Thoracic aorta (tissue), 2 donors: Measurements from ENCODE around the gene TNK2. TPM values are rescaled to one million over a fixed set of nuclear protein-coding genes. Genes with fewer than 3 reads are reported as not detected.
"Not testable (repeated sequence)": the region's sequence is repeated elsewhere in the genome, so short reads cannot be mapped to it uniquely, and the experiment has no call there.

ENCODE experiments used
- ATAC-seq: fragments of 150-250 bp; one replicate; pipeline ENCODE4 v1.8.0; 2017; ENCODE audit warnings: low read depth; ENCODE audit not compliant: insufficient number of reproducible peaks, low FRiP score
- DNase-seq: peaks from one replicate; pipeline ENCODE4 v3.0.0-alpha.2; 2020; ENCODE audit warnings: low spot score
- H3K27ac ChIP-seq, 2 donors: fragments of 200-600 bp; sonication (generic); 1 replicate in 1 of 2; 2 replicates in 1 of 2; pipeline ENCODE4 v1.5.1; 2016; ENCODE audit warnings: mild to moderate bottlenecking in 2 of 2, moderate library complexity in 2 of 2
- H3K27me3 ChIP-seq: fragments of 200-600 bp; sonication (generic); replicated peaks from 2 replicates; pipeline ENCODE4 v1.6.0; 2016; ENCODE audit warnings: mild to moderate bottlenecking; ENCODE audit not compliant: insufficient read depth
- H3K36me3 ChIP-seq: fragments of 200-600 bp; sonication (generic); one replicate; pipeline ENCODE4 v1.5.1; 2016
- H3K4me1 ChIP-seq, 2 donors: fragments of 200-600 bp; sonication (generic); 1 replicate in 1 of 2; 2 replicates in 1 of 2; pipeline versions ENCODE4 v1.5.1 to v1.6.0; 2016; ENCODE audit warnings: low read depth in 2 of 2, mild to moderate bottlenecking in 1 of 2; ENCODE audit not compliant: control insufficient read depth in 1 of 2
- H3K4me3 ChIP-seq: fragments of 200-600 bp; sonication (generic); 2 replicates; pipeline ENCODE4 v1.5.1; 2016; ENCODE audit warnings: mild to moderate bottlenecking
- H3K9me3 ChIP-seq: fragments of 200-600 bp; sonication (generic); 2 replicates; pipeline ENCODE4 v1.5.1; 2016
- CTCF ChIP-seq: fragments of 200-600 bp; sonication (generic); IDR thresholded peaks from one replicate; pipeline ENCODE4 v1.5.1; 2019; ENCODE audit warnings: antibody characterized with exemption
- total RNA-seq, 2 donors: library from RNA; depleted of rRNA; stranded (reverse); fragments of >200 nt; gene quantifications; one replicate each; pipeline versions ENCODE4 v1.1.0 to v1.2.3, GENCODE V29; 2016

The TNK2 gene
- total RNA-seq, 2 donors from 2014 or later = 38.9 to 69.8 TPM

- H3K27ac ChIP-seq, H3K9me3 ChIP-seq, H3K4me3 ChIP-seq, DNase-seq, H3K27me3 ChIP-seq, ATAC-seq, H3K4me1 ChIP-seq, H3K36me3 ChIP-seq: not testable (repeated sequence)
Observed at GRCh38 chr3:195946910-195947699, 38.8 kb upstream of the TNK2 start.

GRCh38 chr3:195941265-195941815 lies 33.0 kb upstream of the TNK2 start:
- not testable (repeated sequence) for ATAC-seq, DNase-seq

GRCh38 chr3:195940806-195941205 lies 32.5 kb upstream of the TNK2 start:
- H3K27ac ChIP-seq, H3K36me3 ChIP-seq, H3K4me3 ChIP-seq, H3K9me3 ChIP-seq, ATAC-seq, DNase-seq, H3K27me3 ChIP-seq, H3K4me1 ChIP-seq: not testable (repeated sequence)

More at GRCh38 chr3:195941265-195941815, 33.0 kb upstream of the TNK2 start:
- H3K27me3 ChIP-seq, H3K36me3 ChIP-seq, H3K9me3 ChIP-seq, H3K27ac ChIP-seq, H3K4me1 ChIP-seq, H3K4me3 ChIP-seq: not testable (repeated sequence)

GRCh38 chr3:195939526-195940470 lies 31.4 kb upstream of the TNK2 start:
- ATAC-seq, DNase-seq: not testable (repeated sequence)

GRCh38 chr3:195933044-195933430 lies 24.7 kb upstream of the TNK2 start:
- DNase-seq, H3K4me3 ChIP-seq, H3K27me3 ChIP-seq, H3K36me3 ChIP-seq, H3K9me3 ChIP-seq, H3K27ac ChIP-seq, H3K4me1 ChIP-seq, ATAC-seq: not testable (repeated sequence)

More at GRCh38 chr3:195939526-195940470, 31.4 kb upstream of the TNK2 start:
- H3K27me3 ChIP-seq, H3K27ac ChIP-seq, H3K4me1 ChIP-seq, H3K4me3 ChIP-seq, H3K36me3 ChIP-seq, H3K9me3 ChIP-seq: not testable (repeated sequence)

- H3K4me1 ChIP-seq = no peaks in the 10 kb centered on the region
- no peak for ATAC-seq
- H3K9me3 ChIP-seq = no peaks in the 10 kb centered on the region
- no peaks in the 10 kb centered on the region for H3K27me3 ChIP-seq
- H3K27ac ChIP-seq = no peak overlapping the region
- H3K36me3 ChIP-seq = no peaks in the 10 kb centered on the region
- no peak for TF ChIP-seq CTCF
- no peak overlapping the region for H3K4me3 ChIP-seq
- no peak for DNase-seq
Observed at GRCh38 chr3:195932418-195933043, 24.2 kb upstream of the TNK2 start.

GRCh38 chr3:195931582-195932273 lies 23.4 kb upstream of the TNK2 start:
- Histone ChIP-seq H3K27ac (no peak overlapping the region), H3K36me3 (no peaks in the 10 kb centered on the region), H3K4me3 (no peak overlapping the region), H3K27me3 (no peaks in the 10 kb centered on the region), H3K4me1 (no peaks in the 10 kb centered on the region), H3K9me3 (no peaks in the 10 kb centered on the region)
- ATAC-seq = no peak
- TF ChIP-seq CTCF = no peak
- DNase-seq = no peak
